HL-60/S4 treated with phorbol 12-myristate 13-acetate at 8.2 ng/mL for 4 days and 3 days (cell line): ENCODE measurements around the gene TAF10.

Experiments
- in situ Hi-C: fragments of 300-500 bp; cut with MboI; formaldehyde crosslinking; loops from 2 replicates; pipeline ENCODE4 v1.15.0; 2022; ENCODE audit warnings: low sequenced_read_pairs

TAF10 gene

GRCh38 chr11:6609502-6610015, 2.5 kb downstream of the TAF10 start:
- in situ Hi-C loops = loop anchor here (10.0 kb wide), 1 partner anchor 65 kb away; no protein-coding TSS in a partner anchor

GRCh38 chr11:6608726-6609501, 3.1 kb downstream of the TAF10 start:
- in situ Hi-C loops = loop anchor here (10.0 kb wide), 1 partner anchor 66 kb away; no protein-coding TSS in a partner anchor

- in situ Hi-C loops = loop anchor here (10.0 kb wide), 1 partner anchor 67 kb away; no protein-coding TSS in a partner anchor
Measured at GRCh38 chr11:6608011-6608410, 4.0 kb downstream of the TAF10 start.

- in situ Hi-C loops = loop anchor here (10.0 kb wide), 1 partner anchor 68 kb away; no protein-coding TSS in a partner anchor
Measured at GRCh38 chr11:6607190-6607795, 4.7 kb downstream of the TAF10 start.

GRCh38 chr11:6606471-6607189, 5.4 kb downstream of the TAF10 start:
- in situ Hi-C loops = loop anchor here (10.0 kb wide), 1 partner anchor 68 kb away; no protein-coding TSS in a partner anchor

GRCh38 chr11:6604790-6605189, 7.2 kb downstream of the TAF10 start:
- in situ Hi-C loops = loop anchor here (10.0 kb wide), 1 partner anchor 70 kb away; no protein-coding TSS in a partner anchor

- in situ Hi-C loops = loop anchor here (10.0 kb wide), 1 partner anchor 71 kb away; no protein-coding TSS in a partner anchor
Measured at GRCh38 chr11:6604081-6604626, 7.9 kb downstream of the TAF10 start.

GRCh38 chr11:6603287-6604080, 8.5 kb downstream of the TAF10 start, which contains the start of the genes ILK and RRP8:
TSS of gene ILK (plus strand) at chr11:6603774. CDS start at chr11:6604272, 498 bp downstream.
TSS of gene RRP8 (minus strand) at chr11:6603616. CDS start at chr11:6603502, 114 bp downstream.
- in situ Hi-C loops = loop anchor here (10.0 kb wide), 1 partner anchor 71 kb away; no protein-coding TSS in a partner anchor

- in situ Hi-C loops = loop anchor here (10.0 kb wide), 1 partner anchor 72 kb away; no protein-coding TSS in a partner anchor
Measured at GRCh38 chr11:6602096-6602940, 9.7 kb downstream of the TAF10 start.

GRCh38 chr11:6601041-6601461, 11.0 kb downstream of the TAF10 start:
- in situ Hi-C loops = loop anchor here (10.0 kb wide), 1 partner anchor 74 kb away; no protein-coding TSS in a partner anchor

GRCh38 chr11:6599881-6600390, 12.1 kb downstream of the TAF10 start:
- in situ Hi-C loops = loop anchor here (10.0 kb wide), 1 partner anchor 75 kb away; no protein-coding TSS in a partner anchor

- in situ Hi-C loops = no loop called here
Measured at GRCh38 chr11:6599449-6599848, 12.6 kb downstream of the TAF10 start.

- in situ Hi-C loops = no loop called here
Measured at GRCh38 chr11:6598555-6598954, 13.5 kb downstream of the TAF10 start.

GRCh38 chr11:6596239-6596877, 15.7 kb downstream of the TAF10 start:
- in situ Hi-C loops = no loop called here

GRCh38 chr11:6594142-6594768, 17.8 kb downstream of the TAF10 start:
- in situ Hi-C loops = no loop called here

- in situ Hi-C loops = no loop called here
Measured at GRCh38 chr11:6588018-6588417, 24.0 kb downstream of the TAF10 start.

GRCh38 chr11:6587360-6587953, 24.6 kb downstream of the TAF10 start:
- in situ Hi-C loops = no loop called here
